H9 (cell line): Measurements from ENCODE around the gene ZAP70. TPM values are rescaled to one million over a fixed set of nuclear protein-coding genes. Genes with fewer than 3 reads are reported as not detected.

Experiments used
- DNase-seq: peaks from one replicate; pipeline ENCODE4 v3.0.0-alpha.2; 2017
- H2AFZ ChIP-seq: one replicate; pipeline ENCODE4 v1.6.1; 2013; ENCODE audit warnings: mild to moderate bottlenecking, low read length, control low read depth, moderate library complexity
- H2AK5ac ChIP-seq: 2 replicates; pipeline ENCODE4 v1.6.1; 2013; ENCODE audit warnings: low read length, control low read depth, mixed read lengths; ENCODE audit not compliant: insufficient read length
- H2BK120ac ChIP-seq: one replicate; pipeline ENCODE4 v1.6.1; 2013; ENCODE audit warnings: low read depth, mild to moderate bottlenecking, low read length, control low read depth, inconsistent platforms; ENCODE audit not compliant: poor library complexity, severe bottlenecking
- H2BK12ac ChIP-seq: 2 replicates; pipeline ENCODE4 v1.6.1; 2013; ENCODE audit warnings: low read length, control low read depth, mixed read lengths, low read depth; ENCODE audit not compliant: insufficient read length
- H2BK15ac ChIP-seq: 2 replicates; pipeline ENCODE4 v1.6.1; 2013; ENCODE audit warnings: low read depth, low read length, control low read depth
- H2BK20ac ChIP-seq: one replicate; pipeline ENCODE4 v1.6.1; 2013; ENCODE audit warnings: low read depth, mild to moderate bottlenecking, low read length, control low read depth, inconsistent platforms; ENCODE audit not compliant: poor library complexity, severe bottlenecking
- H2BK5ac ChIP-seq: 2 replicates; pipeline ENCODE4 v1.6.1; 2013; ENCODE audit warnings: low read length, control low read depth, mixed read lengths; ENCODE audit not compliant: insufficient read length
- H3K14ac ChIP-seq: 2 replicates; pipeline ENCODE4 v1.6.1; 2013; ENCODE audit warnings: low read length, control low read depth; ENCODE audit not compliant: insufficient read depth
- H3K18ac ChIP-seq: 2 replicates; pipeline ENCODE4 v1.6.1; 2013; ENCODE audit warnings: low read depth, mild to moderate bottlenecking, mixed read lengths, low read length, control low read depth; ENCODE audit not compliant: insufficient read length
- H3K23ac ChIP-seq: 2 replicates; pipeline ENCODE4 v1.6.1; 2013; ENCODE audit warnings: low read length, control low read depth, mixed read lengths, low read depth; ENCODE audit not compliant: insufficient read length
- H3K23me2 ChIP-seq: 2 replicates; pipeline ENCODE4 v1.6.1; 2013; ENCODE audit warnings: low read depth, mild to moderate bottlenecking, mixed read lengths, low read length, control low read depth; ENCODE audit not compliant: insufficient read length, poor library complexity, severe bottlenecking
- H3K27ac ChIP-seq: 2 replicates; pipeline ENCODE4 v1.5.1; 2013; ENCODE audit warnings: low read length, control low read depth, mixed read lengths, low read depth; ENCODE audit not compliant: insufficient read length
- H3K27me3 ChIP-seq: 2 replicates; pipeline ENCODE4 v1.6.1; 2013; ENCODE audit warnings: low read length, control low read depth, inconsistent platforms; ENCODE audit not compliant: insufficient read depth
- H3K4ac ChIP-seq: 2 replicates; pipeline ENCODE4 v1.6.1; 2013; ENCODE audit warnings: low read depth, mild to moderate bottlenecking, control low read depth, inconsistent platforms, low read length, moderate library complexity
- H3K4me1 ChIP-seq: 2 replicates; pipeline ENCODE4 v1.6.1; 2013; ENCODE audit warnings: low read length, control low read depth, inconsistent platforms; ENCODE audit not compliant: insufficient read depth
- H3K4me2 ChIP-seq: 2 replicates; pipeline ENCODE4 v1.6.1; 2013; ENCODE audit warnings: low read length, control low read depth, mixed read lengths; ENCODE audit not compliant: insufficient read length, insufficient read depth
- H3K56ac ChIP-seq: 2 replicates; pipeline ENCODE4 v1.6.1; 2013; ENCODE audit warnings: low read depth, mild to moderate bottlenecking, mixed read lengths, low read length, control low read depth; ENCODE audit not compliant: insufficient read length
- H3K79me1 ChIP-seq: 2 replicates; pipeline ENCODE4 v1.6.1; 2013; ENCODE audit warnings: low read depth, mild to moderate bottlenecking, moderate library complexity, low read length, control low read depth, inconsistent platforms; ENCODE audit not compliant: insufficient read depth, poor library complexity, severe bottlenecking
- H3K79me2 ChIP-seq: 2 replicates; pipeline ENCODE4 v1.6.1; 2013; ENCODE audit warnings: low read length, control low read depth, inconsistent platforms; ENCODE audit not compliant: insufficient read depth
- H3K9ac ChIP-seq: 2 replicates; pipeline ENCODE4 v1.6.1; 2013; ENCODE audit warnings: low read length, control low read depth, mixed read lengths; ENCODE audit not compliant: insufficient read length; ENCODE audit errors: extremely low read depth
- H3K9me3 ChIP-seq: one replicate; pipeline ENCODE4 v1.6.1; 2013; ENCODE audit warnings: low read depth, low read length, inconsistent platforms; ENCODE audit not compliant: control insufficient read depth
- H3T11ph ChIP-seq: one replicate; pipeline ENCODE4 v1.6.1; 2013; ENCODE audit warnings: mild to moderate bottlenecking, low read length, control low read depth, inconsistent platforms
- H4K20me1 ChIP-seq: one replicate; pipeline ENCODE4 v1.6.1; 2013; ENCODE audit not compliant: control insufficient read depth, insufficient read length, insufficient read depth
- H4K5ac ChIP-seq: 2 replicates; pipeline ENCODE4 v1.6.1; 2013; ENCODE audit warnings: low read depth, mild to moderate bottlenecking, mixed read lengths, low read length, control low read depth; ENCODE audit not compliant: insufficient read length
- H4K8ac ChIP-seq: replicated peaks from 2 replicates; pipeline ENCODE4 v1.6.1; 2013; ENCODE audit warnings: low read length, control low read depth, mixed read lengths, low read depth; ENCODE audit not compliant: insufficient read length
- H4K91ac ChIP-seq: 2 replicates; pipeline ENCODE4 v1.6.1; 2013; ENCODE audit warnings: low read depth, mild to moderate bottlenecking, moderate library complexity, mixed read lengths, low read length, control low read depth; ENCODE audit not compliant: insufficient read length
- H3K27ac Mint-ChIP-seq, 3 experiments: 2 replicates in 2 of 3; 3 replicates in 1 of 3; pipeline ENCODE4 v1.8.0; 2020 to 2021; ENCODE audit warnings: mixed read lengths in 3 of 3, mild to moderate bottlenecking in 1 of 3, moderate library complexity in 1 of 3
- H3K27me3 Mint-ChIP-seq: 2 replicates; pipeline ENCODE4 v1.8.0; 2021; ENCODE audit warnings: low read depth, mild to moderate bottlenecking, moderate library complexity, mixed read lengths
- H3K36me3 Mint-ChIP-seq, 3 experiments: 2 replicates in 2 of 3; 3 replicates in 1 of 3; pipeline ENCODE4 v1.8.0; 2020 to 2021; ENCODE audit warnings: low read depth in 3 of 3, mixed read lengths in 3 of 3; ENCODE audit not compliant: insufficient read depth in 1 of 3
- H3K4me1 Mint-ChIP-seq, 2 experiments: 2 replicates each; pipeline ENCODE4 v1.8.0; 2020; ENCODE audit warnings: mixed read lengths in 2 of 2
- H3K4me3 Mint-ChIP-seq, 2 experiments: 2 replicates in 1 of 2; 3 replicates in 1 of 2; pipeline ENCODE4 v1.8.0; 2020 to 2021; ENCODE audit warnings: mild to moderate bottlenecking in 2 of 2, mixed read lengths in 2 of 2, moderate library complexity in 1 of 2
- H3K9me3 Mint-ChIP-seq, 2 experiments: 2 replicates in 1 of 2; 3 replicates in 1 of 2; pipeline ENCODE4 v1.8.0; 2020; ENCODE audit warnings: mild to moderate bottlenecking in 2 of 2, mixed read lengths in 2 of 2, moderate library complexity in 1 of 2
- CTCF ChIP-seq: fragments of 200-600 bp; sonication (generic); conservative IDR thresholded peaks from 3 replicates; pipeline ENCODE4 v1.8.0; 2021; ENCODE audit warnings: antibody characterized with exemption, mild to moderate bottlenecking
- WGBS: extraction: QIAGEN DNeasy Blood & Tissue Kit; methylation state at CpG from one replicate; pipeline ENCODE4 v1.1.7; 2013; ENCODE audit warnings: missing lambda C conversion rate, low lambda C conversion rate, mixed read lengths; ENCODE audit not compliant: insufficient read length; ENCODE audit errors: extremely low coverage; 5-methylcytosine and 5-hydroxymethylcytosine counted together
- total RNA-seq: library from RNA; stranded (reverse); gene quantifications from 2 replicates; pipeline ENCODE4 v1.2.1, GENCODE V29; 2021

ZAP70 gene
- total RNA-seq, 1 experiment from 2014 or later: 0.24 TPM

DNA sequence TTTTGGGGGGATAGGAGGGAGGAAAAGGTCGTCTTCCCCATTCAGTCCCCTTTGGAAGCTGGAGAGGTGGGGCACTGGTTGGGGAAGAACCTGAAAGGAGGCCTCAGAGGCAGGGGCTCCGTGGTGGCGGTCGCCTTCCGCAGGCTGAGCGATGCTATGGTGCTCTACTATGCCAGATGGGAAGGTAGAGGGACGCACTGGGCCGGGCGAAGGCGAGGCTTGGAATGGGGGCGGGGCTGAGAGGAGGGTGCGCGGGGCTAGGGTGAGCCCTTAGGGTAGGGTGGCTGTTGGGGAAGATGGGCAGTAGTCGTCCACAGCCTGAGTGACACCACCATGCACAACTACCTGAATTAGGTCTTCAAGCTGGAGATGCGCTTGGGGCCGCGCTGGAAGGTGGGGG, 11.1 kb downstream of the ZAP70 start:
- H3K27ac Mint-ChIP-seq: no peak overlapping the region
- no peak overlapping the region for H2BK12ac ChIP-seq
- H3K4me2 ChIP-seq: no peak overlapping the region
- no peak for DNase-seq
- no peak overlapping the region for H2BK20ac ChIP-seq
- H3K9me3 ChIP-seq: no peaks in the 10 kb centered on the region
- no peak overlapping the region for H3K9ac ChIP-seq
- H3K18ac ChIP-seq: no peak overlapping the region
- no CpG with 5 or more reads among the region's 17 CpGs for WGBS
- H3K23ac ChIP-seq: no peak overlapping the region
- no peaks in the 10 kb centered on the region; a peak in 2 of 7 replicates for H3K36me3 Mint-ChIP-seq
- H3K4ac ChIP-seq: no peak overlapping the region
- H2AK5ac ChIP-seq: no peak overlapping the region
- H2BK120ac ChIP-seq: no peak overlapping the region
- H3K79me1 ChIP-seq: no peaks in the 10 kb centered on the region
- no peaks in the 10 kb centered on the region; the same call in none of the 2 replicates for H3K27me3 Mint-ChIP-seq
- H4K8ac ChIP-seq: no peak overlapping the region
- H3K23me2 ChIP-seq: no peaks in the 10 kb centered on the region
- no peak overlapping the region for H3K14ac ChIP-seq
- H3T11ph ChIP-seq: no peak overlapping the region
- no peak for TF ChIP-seq CTCF
- peaks cover 6% of the 10 kb centered on the region for H3K4me1 ChIP-seq
- peaks cover 16% of the 10 kb centered on the region in 2 experiments for H3K4me1 Mint-ChIP-seq
- no peak overlapping the region for H3K27ac ChIP-seq
- H4K20me1 ChIP-seq: no peaks in the 10 kb centered on the region
- no peak overlapping the region for H3K4me3 Mint-ChIP-seq
- no peak overlapping the region for H2BK15ac ChIP-seq
- no peaks in the 10 kb centered on the region; a peak in 2 of 5 replicates for H3K9me3 Mint-ChIP-seq
- no peak overlapping the region for H3K56ac ChIP-seq
- H3K79me2 ChIP-seq: no peaks in the 10 kb centered on the region
- no peak overlapping the region for H2AFZ ChIP-seq
- no peak overlapping the region for H4K5ac ChIP-seq
- H4K91ac ChIP-seq: no peak overlapping the region
- H3K27me3 ChIP-seq: no peaks in the 10 kb centered on the region
- no peak overlapping the region for H2BK5ac ChIP-seq
